DMS79 (cell line): Measurements from ENCODE around the gene ARF3.
A peak's percentile ranks its signal among the peaks of the same experiment; 100 is the strongest.
"Not testable (repeated sequence)": the region's sequence is repeated elsewhere in the genome, so short reads cannot be mapped to it uniquely, and the experiment has no call there.

ENCODE experiments used
- DNase-seq: peaks from one replicate; lab custom pipeline; 2025; lab: John Stamatoyannopoulos, UW

Gene ARF3

GRCh38 chr12:48929551-48929950, 27.7 kb downstream of the ARF3 start:
- DNase-seq, result no peak

- DNase-seq, result no peak
Observed at GRCh38 chr12:48927261-48927660, 30.0 kb downstream of the ARF3 start.

DNA sequence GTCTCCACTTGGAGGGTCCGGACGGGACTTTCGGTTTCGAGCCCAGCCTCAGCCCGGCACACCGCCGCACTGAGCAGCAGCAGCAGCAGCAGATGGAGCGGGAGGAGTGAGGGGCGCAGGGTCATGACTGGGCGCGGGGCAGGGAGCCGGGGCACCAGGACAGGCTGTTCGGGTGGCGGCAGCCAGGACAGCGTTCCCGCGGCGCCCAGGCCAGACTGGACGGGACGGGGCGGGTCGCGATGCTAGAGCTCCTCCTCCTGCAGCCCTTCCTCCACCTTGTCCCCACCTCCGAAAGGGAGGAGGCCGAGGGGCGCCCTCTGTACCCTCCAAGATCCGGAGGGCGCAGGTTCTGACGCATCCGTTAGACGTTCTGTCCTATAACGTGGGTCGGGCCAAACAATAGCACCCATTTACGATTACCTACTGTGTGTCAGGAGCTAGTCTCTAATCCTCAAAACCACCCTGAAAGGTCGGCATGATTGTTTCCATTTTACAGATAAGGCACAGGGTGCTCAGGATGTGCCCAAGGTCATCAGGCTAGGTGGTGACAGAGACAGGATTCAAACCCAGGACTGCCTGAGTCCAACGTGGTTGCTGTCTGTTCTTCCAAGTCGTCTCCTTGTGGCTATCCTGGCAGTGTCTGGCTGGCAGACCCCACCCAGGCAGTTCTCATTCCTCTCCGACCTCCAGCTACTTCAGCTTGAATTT, 31.8 kb downstream of the ARF3 start, which contains the start of gene FKBP11:
Gene FKBP11, minus strand, starts transcription at position 189 of the 708 bp plus-strand sequence. Its CDS starts 64 bp downstream, at position 125.
- DNase-seq, result no peak

GRCh38 chr12:48924617-48925303, 32.5 kb downstream of the ARF3 start:
- DNase-seq, result peak; percentile 40

DNA sequence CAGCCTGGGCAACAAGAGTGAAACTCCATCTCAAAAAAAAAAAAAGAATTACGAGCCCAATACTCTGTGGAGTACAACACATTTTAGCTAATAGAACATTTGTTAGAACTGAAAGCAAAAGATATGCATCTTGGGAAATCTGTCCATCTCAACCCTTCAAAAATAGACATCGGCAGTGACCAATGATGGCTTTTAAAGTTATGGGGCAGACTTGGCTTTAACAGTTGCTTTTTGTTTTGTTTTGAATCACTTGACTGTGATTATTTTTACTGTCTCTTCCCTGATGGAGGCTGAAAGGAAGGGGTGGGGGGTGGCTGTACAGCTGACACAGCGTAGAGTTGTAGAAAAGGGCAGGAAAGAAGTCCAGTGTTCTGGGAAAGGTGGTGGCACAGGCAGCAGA, 34.2 kb downstream of the ARF3 start:
- no peak for DNase-seq

DNA sequence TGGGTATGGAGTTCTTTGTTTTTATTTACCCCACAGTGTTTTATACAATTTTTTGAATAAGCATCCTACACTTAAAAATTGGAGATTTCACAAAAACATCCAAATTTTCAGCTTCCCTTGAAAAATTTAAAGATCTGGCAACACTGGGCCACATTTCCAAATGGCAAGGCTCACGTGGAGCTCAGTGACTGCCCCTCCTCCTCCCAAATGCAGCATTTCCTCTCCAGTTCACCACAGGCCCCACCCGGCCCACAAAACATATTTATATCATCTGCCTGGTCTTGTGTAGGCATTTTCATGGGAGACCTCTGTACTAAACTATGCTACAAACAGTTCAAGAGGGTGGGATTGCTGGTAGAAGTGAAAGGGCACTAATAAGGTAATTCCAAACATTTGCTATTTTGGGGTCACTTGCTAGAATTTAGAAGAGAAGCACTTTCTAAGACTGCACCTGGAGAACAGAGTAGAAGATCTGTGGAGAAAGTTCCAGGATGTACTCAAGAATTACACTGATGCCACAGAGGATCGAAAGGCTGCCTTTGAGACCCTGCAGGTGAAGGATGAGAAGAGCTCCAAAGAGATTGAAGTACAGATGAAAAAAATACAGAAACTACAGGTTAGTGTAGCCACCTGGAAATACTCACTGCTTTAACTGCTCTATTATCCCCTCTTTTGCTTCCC, 39.3 kb downstream of the ARF3 start:
- DNase-seq, result no peak

DNA sequence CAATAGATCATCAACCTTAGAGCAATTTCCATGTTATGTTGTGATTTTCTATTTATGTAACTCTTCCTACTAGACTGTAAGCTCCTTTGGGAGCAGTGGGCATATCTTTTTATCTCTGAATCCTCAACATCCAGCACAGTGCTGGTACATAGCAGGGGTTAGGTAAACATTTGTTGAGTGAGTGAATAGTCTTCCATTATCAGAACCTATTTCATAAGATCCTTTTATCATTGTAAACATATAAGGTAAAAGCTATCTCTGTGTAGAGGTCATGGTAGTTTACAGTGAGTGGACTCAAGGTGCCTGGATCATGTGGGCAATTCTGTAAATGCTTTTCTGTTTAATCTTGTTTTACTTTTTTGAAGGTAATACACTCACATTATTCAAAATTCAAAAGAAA, 47.1 kb downstream of the ARF3 start:
- no peak for DNase-seq

GRCh38 chr12:48909698-48910097, 47.6 kb downstream of the ARF3 start:
- DNase-seq, result not testable (repeated sequence)

DNA sequence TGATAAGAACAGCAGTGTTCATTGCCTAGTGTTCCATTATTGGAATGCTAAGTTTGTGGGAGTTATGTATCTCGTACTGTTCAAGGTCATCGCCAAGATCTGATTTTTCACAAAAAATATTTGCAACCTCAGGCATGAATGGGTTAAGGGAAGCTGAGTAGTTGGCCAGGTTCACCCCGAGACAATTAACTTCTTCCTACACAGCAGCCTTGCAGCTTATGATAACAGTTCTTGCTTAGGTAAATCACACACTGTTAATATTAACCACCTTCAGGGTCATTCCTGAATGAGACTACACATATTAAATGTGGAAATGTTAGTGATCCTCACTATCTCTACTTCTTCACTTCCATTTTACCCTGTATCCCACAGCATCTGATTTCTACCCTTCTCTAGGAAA, 50.0 kb downstream of the ARF3 start:
- no peak for DNase-seq

DNA sequence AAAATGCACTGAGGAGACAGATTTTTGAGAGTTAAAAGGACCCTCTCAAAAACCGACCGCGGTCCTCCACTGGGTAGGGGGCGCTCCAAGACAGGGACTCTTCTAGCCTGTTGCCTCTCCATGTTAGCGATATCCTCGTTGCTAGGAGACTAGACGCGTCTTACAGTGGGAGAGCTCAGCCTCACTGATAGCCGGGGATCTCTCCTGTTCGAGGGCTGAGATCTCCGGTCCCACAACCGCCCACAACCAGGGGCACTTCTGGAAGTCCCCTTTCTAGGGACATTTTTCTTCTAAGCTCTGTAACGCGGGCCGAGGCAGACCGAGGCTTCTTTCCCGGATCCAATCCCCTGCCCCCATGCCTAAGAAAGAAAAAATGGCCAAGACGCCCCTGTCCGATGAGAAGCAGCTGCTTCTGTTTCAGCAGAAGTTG, 53.3 kb downstream of the ARF3 start:
- peak; percentile 57 for DNase-seq

DNA sequence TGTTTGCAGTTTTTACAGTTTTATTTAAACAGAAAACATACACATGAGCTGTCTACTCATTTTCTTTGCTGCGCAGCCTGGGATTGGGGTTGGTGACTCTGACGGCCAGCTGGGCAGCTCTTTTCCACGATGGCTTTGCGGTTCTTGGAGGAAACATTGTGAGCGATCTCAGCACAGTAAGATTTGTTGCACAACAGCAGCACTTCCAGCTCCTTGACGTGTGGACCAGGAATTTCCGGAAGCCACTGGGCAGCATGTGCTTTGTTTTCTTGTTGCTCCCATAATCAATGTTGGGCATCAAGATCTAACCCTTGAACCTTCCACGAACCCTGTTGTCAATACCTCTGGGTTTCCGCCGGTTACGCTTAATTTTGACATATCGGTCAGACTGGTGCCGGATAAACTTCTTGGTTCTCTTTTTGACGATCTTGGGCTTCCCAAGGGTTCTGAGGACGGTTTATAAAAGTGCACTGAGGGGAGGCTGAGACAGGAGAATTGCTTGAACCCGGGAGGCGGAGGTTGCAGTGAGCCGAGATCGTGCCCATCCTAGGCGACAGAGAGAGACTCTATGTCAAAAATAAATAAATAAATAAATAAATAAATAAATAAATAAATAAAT, 53.8 kb downstream of the ARF3 start:
- DNase-seq, result no peak

DNA sequence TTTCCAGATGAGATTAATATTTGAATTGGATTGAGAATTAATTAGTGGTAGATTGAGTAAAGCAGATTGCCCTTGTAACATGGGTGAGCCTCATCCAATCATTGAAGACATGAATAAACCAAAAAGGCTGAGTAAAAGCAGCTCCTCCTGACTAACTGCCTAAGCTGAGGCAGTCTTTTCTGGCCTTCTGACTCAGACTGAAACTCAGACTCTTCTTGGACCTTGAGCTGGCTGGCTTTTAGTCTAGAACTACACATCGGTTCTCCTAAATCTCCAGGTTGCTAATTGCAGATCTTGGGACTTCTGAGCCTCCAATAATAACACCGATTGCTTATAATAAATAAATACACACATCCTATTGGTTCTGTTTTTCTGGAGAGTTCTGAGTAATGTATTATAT, 56.0 kb downstream of the ARF3 start:
- DNase-seq, result no peak

GRCh38 chr12:48899651-48900050, 57.6 kb downstream of the ARF3 start:
- no peak for DNase-seq

DNA sequence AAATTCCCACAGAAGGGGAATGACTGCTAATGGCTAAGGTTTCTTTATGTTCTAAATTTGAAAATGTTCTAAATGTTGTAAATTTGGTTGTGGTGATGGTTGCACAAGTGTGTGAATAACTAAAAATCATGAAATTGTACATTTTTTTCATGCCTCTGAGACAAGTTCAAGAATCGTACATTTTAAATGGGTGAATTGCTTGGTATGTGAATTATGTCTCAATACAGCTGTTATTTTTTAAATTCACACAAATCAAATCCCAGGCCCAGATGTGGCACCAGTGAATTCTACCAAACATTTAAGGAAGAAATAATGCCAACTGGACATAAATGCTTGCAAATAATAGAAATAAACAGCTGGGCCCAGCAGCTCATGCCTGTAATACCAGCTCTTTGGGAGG, 63.0 kb downstream of the ARF3 start:
- no peak for DNase-seq

DNA sequence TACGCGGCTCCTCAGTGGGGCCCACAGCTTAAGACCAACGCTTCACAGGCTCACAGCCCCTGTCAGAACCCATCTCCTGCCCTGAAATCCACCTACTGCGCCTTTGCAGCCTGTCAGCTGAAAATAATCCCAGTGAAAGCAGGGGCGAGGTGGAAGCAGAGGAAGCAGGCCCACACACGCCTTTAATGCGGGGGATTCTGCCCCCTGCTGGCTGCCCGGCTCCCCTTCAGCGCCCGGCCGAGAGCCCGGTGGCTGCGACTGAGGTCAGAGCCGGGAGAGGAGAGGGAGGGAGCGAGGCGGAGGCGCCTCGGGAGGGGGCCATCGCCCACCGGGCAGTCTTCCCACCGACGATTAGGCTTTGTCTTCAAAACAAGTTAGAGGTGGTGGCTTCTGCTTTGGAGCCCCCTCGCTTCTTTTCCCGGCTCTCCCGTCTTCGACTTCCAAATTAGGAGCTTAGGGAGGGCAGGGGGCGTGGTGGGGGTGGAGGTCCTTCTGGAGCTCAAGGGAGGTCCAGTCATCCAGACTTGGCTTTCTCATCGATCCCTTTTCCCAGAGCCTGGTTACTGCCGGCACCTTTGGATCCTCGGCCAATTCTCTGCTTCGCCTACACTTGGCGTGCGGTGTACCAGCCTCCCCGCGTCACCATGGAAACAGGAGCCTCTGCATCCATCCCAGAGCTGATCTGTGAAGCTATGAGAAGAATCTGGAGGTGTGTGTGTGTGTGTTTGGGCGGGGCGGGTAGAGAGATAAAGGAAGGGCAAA, 66.4 kb downstream of the ARF3 start:
- peak; percentile 43 for DNase-seq

- DNase-seq, result no peak
Observed at GRCh38 chr12:48889679-48890078, 67.6 kb downstream of the ARF3 start.
